Astrocyte of the cerebellum (primary cell): ENCODE data around the gene NT5C.

Experiments used
- DNase-seq: peaks from one replicate; pipeline ENCODE4 v3.0.0-alpha.2; 2011; ENCODE audit warnings: low read depth
- H3K4me3 ChIP-seq: 2 replicates; pipeline ENCODE4 v1.5.1; 2011; ENCODE audit warnings: mild to moderate bottlenecking, low read depth, low read length, moderate library complexity
- CTCF ChIP-seq: IDR thresholded peaks from 2 replicates; pipeline ENCODE4 v1.5.1; 2012; ENCODE audit warnings: low read length, low read depth, moderate library complexity, mild to moderate bottlenecking; ENCODE audit errors: missing control alignments
- in situ Hi-C: cut with HindIII; loops from 2 replicates; pipeline ENCODE4 v1.10.0; 2017; ENCODE audit warnings: low sequenced_read_pairs

NT5C gene

DNA sequence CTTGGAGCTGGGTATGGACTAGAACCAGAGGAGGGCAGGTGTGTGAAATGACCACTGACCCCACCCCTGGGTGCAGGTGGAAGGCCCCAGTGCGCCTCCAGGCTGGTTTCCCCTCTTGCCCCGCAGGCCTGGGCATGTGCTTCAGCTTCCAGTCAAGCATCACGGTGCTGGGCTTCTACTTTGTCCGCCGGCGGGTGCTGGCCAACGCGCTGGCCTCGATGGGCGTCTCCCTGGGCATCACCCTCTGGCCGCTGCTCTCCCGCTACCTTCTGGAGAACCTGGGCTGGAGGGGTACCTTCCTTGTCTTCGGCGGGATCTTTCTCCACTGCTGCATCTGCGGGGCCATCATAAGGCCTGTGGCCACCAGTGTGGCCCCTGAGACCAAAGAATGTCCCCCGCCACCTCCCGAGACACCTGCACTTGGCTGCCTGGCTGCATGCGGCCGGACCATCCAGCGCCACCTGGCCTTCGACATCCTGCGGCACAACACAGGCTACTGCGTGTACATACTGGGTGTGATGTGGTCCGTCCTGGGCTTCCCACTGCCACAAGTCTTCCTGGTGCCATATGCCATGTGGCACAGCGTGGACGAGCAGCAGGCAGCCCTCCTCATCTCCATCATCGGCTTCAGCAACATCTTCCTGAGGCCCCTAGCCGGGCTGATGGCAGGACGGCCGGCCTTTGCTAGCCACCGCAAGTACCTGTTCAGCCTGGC lies 31.5 kb downstream of the NT5C start:
- in situ Hi-C loops: no loop called here
- no peak overlapping the region for H3K4me3 ChIP-seq
- no peak for DNase-seq
- TF ChIP-seq CTCF: no peak

DNA sequence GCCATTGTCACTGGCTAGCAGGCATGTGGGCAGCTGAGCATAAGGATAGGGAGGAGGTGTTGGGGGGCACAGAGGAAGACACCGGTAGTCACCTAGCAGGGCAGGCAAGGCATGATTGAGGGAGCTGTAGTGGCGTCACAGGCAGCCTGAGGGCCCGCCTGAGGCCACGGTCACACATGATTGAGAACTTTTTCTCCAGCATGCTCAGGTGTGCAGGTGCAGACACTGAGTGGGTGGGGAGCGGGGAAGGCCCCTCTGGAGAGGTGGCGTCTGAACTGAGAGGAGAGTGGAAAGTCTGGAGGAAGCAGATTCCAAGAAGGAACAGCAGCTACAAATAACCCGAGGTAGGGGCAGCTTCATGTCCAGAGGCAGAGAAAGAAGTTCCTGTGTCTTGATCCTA lies 32.7 kb downstream of the NT5C start:
- DNase-seq: no peak
- H3K4me3 ChIP-seq: no peak overlapping the region
- no peak for TF ChIP-seq CTCF
- in situ Hi-C loops: no loop called here

GRCh38 chr17:75097865-75098264 lies 33.7 kb downstream of the NT5C start:
- in situ Hi-C loops: no loop called here
- TF ChIP-seq CTCF: no peak
- DNase-seq: no peak
- no peak overlapping the region for H3K4me3 ChIP-seq

GRCh38 chr17:75096082-75096625 lies 35.4 kb downstream of the NT5C start:
- DNase-seq: no peak
- no peak for TF ChIP-seq CTCF
- H3K4me3 ChIP-seq: no peak overlapping the region
- in situ Hi-C loops: no loop called here

DNA sequence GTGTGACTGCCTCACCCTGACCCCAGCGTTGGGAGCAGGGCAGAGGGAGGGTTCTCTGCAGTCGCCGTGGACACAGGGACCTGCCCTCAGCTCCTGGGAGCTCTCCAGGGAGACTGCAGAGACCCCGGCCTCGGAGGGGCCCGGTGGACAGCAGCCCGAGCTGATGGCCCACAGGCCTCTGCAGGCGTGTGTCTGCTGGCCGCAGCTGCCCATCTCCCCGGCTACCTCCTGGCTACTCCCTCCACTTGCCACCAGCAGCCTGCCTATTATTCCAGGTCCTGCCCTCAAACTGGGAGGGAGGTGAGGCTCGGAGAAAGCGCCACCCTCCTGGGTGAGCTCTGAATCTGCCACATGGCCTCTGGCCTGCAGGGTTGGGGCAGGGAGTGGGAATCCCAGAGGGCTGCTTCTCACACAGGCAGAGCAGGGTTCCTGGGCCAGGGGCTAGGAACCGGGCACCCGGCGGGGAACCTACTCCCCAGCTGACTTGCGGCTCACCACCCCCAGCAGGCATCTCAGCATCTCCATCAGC lies 36.6 kb downstream of the NT5C start:
- DNase-seq: no peak
- H3K4me3 ChIP-seq: no peak overlapping the region
- in situ Hi-C loops: no loop called here
- TF ChIP-seq CTCF: no peak

- no peak for TF ChIP-seq CTCF
- DNase-seq: no peak
- no peak overlapping the region for H3K4me3 ChIP-seq
- in situ Hi-C loops: no loop called here
These were observed 37.9 kb downstream of the NT5C start for GRCh38 chr17:75093548-75094158.
